Panc1 (cell line): ENCODE results near the gene PRKAG2. TPM values are rescaled to one million over a fixed set of nuclear protein-coding genes. Genes with fewer than 3 reads are reported as not detected.

Experiments
- ATAC-seq: fragments of 200-7000 bp; cut with Tn5 transposase; 2 replicates; pipeline ENCODE4 v1.9.1; 2020; ENCODE audit warnings: mild to moderate bottlenecking, moderate library complexity
- BruUV-seq: library from RNA; stranded (reverse); fragments of 400-500 nt; replicated peaks from 2 replicates; lab custom pipeline; 2021; lab: Mats Ljungman, UMichigan
- CTCF ChIA-PET: fragments of 300-600 bp; sonication (Branson Sonifier 250); formaldehyde crosslinking; loops from one replicate; lab custom pipeline; 2022; ENCODE audit warnings: antibody characterized with exemption; lab: Charles Lee
- POLR2A ChIA-PET: fragments of 300-600 bp; sonication (Branson Sonifier 250); formaldehyde crosslinking; loops from one replicate; lab custom pipeline; 2022; ENCODE audit warnings: antibody characterized with exemption; lab: Charles Lee
- DNase-seq: peaks from one replicate; pipeline ENCODE4 v3.0.0-alpha.2; 2010; ENCODE audit warnings: low read depth, low spot score
- H3K27ac ChIP-seq: 2 replicates; pipeline ENCODE4 v1.5.1; 2011; ENCODE audit warnings: mild to moderate bottlenecking, low read length, inconsistent platforms
- H3K27me3 ChIP-seq: fragments of 200-500 bp; sonication (Bioruptor generic); 2 replicates; pipeline ENCODE4 v1.6.0; 2014; ENCODE audit warnings: low read length, inconsistent platforms; ENCODE audit not compliant: control insufficient read depth, insufficient read depth
- H3K36me3 ChIP-seq: fragments of 200-500 bp; sonication (Bioruptor generic); 2 replicates; pipeline ENCODE4 v1.5.1; 2014; ENCODE audit warnings: inconsistent platforms, mild to moderate bottlenecking, low read length, moderate library complexity; ENCODE audit not compliant: control insufficient read depth, insufficient read depth
- H3K4me1 ChIP-seq: 2 replicates; pipeline ENCODE4 v1.5.1; 2011; ENCODE audit warnings: inconsistent platforms, mild to moderate bottlenecking, low read length, moderate library complexity; ENCODE audit not compliant: control insufficient read depth, insufficient read depth
- H3K4me3 ChIP-seq, 2 experiments: 2 replicates each; pipeline ENCODE4 v1.5.1; 2011 to 2012; ENCODE audit warnings: low read depth in 2 of 2, low read length in 2 of 2, mild to moderate bottlenecking in 2 of 2, inconsistent platforms in 1 of 2, moderate library complexity in 1 of 2
- H3K9me3 ChIP-seq: fragments of 200-500 bp; sonication (Bioruptor generic); 2 replicates; pipeline ENCODE4 v1.5.1; 2014; ENCODE audit warnings: low read depth, mild to moderate bottlenecking, inconsistent platforms, low read length, moderate library complexity; ENCODE audit not compliant: control insufficient read depth, insufficient read depth
- POLR2AphosphoS5 ChIP-seq: IDR thresholded peaks from 2 replicates; pipeline ENCODE4 v1.6.1; 2012; ENCODE audit warnings: mild to moderate bottlenecking, low read depth, low read length, moderate library complexity
- REST ChIP-seq, 2 experiments: IDR thresholded peaks; 2 replicates each; pipeline ENCODE4 v1.6.1; 2011 to 2012; ENCODE audit warnings: low read depth in 2 of 2, control low read depth in 1 of 2, low read length in 1 of 2, mild to moderate bottlenecking in 1 of 2, moderate library complexity in 1 of 2; ENCODE audit not compliant: insufficient read depth in 1 of 2
- SIN3A ChIP-seq: IDR thresholded peaks from 2 replicates; pipeline ENCODE4 v1.6.1; 2012; ENCODE audit warnings: low read depth, mild to moderate bottlenecking, low read length, moderate library complexity, borderline replicate concordance; ENCODE audit not compliant: insufficient read depth
- TCF7L2 ChIP-seq: IDR thresholded peaks from 2 replicates; pipeline ENCODE4 v1.6.1; 2011; ENCODE audit warnings: mild to moderate bottlenecking, low read depth, low read length, inconsistent platforms
- in situ Hi-C: cut with HindIII; loops from 2 replicates; pipeline ENCODE4 v1.10.0; 2016; ENCODE audit warnings: low sequenced_read_pairs, low pct_unique_long_range_greater_than_20kb
- intact Hi-C: fragments of 100-400 bp; cut with micrococcal nuclease; formaldehyde crosslinking; loops from one replicate; pipeline ENCODE4 v1.10.0; 2022; ENCODE audit not compliant: unreplicated experiment
- total RNA-seq: library from RNA; stranded (reverse); gene quantifications from one replicate; pipeline ENCODE4 v1.2.1, GENCODE V29; 2021; ENCODE audit not compliant: unreplicated experiment
- TF ChIP-seq, protein P1 (sequence below): fragments of 450-650 bp; IDR thresholded peaks from 2 replicates; pipeline ENCODE4 v1.5.1; 2017; ENCODE audit warnings: mild to moderate bottlenecking

Gene PRKAG2
- total RNA-seq, 1 experiment from 2014 or later, result 71.6 TPM

- no peak overlapping the region for H3K4me3 ChIP-seq
- intact Hi-C loops, result no loop called here
- in situ Hi-C loops, result no loop called here
- no peaks in the 10 kb centered on the region for H3K36me3 ChIP-seq
- no peaks in the 10 kb centered on the region for H3K4me1 ChIP-seq
- CTCF ChIA-PET, result no interaction called here
- no peak for DNase-seq
- TF ChIP-seq, protein P1, sequence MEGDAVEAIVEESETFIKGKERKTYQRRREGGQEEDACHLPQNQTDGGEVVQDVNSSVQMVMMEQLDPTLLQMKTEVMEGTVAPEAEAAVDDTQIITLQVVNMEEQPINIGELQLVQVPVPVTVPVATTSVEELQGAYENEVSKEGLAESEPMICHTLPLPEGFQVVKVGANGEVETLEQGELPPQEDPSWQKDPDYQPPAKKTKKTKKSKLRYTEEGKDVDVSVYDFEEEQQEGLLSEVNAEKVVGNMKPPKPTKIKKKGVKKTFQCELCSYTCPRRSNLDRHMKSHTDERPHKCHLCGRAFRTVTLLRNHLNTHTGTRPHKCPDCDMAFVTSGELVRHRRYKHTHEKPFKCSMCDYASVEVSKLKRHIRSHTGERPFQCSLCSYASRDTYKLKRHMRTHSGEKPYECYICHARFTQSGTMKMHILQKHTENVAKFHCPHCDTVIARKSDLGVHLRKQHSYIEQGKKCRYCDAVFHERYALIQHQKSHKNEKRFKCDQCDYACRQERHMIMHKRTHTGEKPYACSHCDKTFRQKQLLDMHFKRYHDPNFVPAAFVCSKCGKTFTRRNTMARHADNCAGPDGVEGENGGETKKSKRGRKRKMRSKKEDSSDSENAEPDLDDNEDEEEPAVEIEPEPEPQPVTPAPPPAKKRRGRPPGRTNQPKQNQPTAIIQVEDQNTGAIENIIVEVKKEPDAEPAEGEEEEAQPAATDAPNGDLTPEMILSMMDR, result no peak
- TF ChIP-seq REST (IDR thresholded peaks at IDR 0.05; ENCODE audit: insufficient read depth in 1 of 2, low read depth in 2 of 2, low read length in 1 of 2) (no peak), TCF7L2 (no peak), POLR2AphosphoS5 (no peak), SIN3A (no peak)
- no peaks in the 10 kb centered on the region for H3K9me3 ChIP-seq
- peaks cover 10% of the 10 kb centered on the region for H3K27me3 ChIP-seq
- H3K27ac ChIP-seq, result no peak overlapping the region
- no TSS peak for BruUV-seq
- POLR2A ChIA-PET, result interaction anchor here (0.9 kb wide), 1 partner anchor 28 kb away, joined by 3 read pairs; no protein-coding TSS in a partner anchor
- ATAC-seq, result no peak
These were observed 5.8 kb upstream of the PRKAG2 start for GRCh38 chr7:151882734-151883133.

GRCh38 chr7:151880688-151881087 lies 3.8 kb upstream of the PRKAG2 start:
- Histone ChIP-seq H3K36me3 (no peaks in the 10 kb centered on the region), H3K4me1 (no peaks in the 10 kb centered on the region), H3K27me3 (peaks cover 8% of the 10 kb centered on the region), H3K4me3 (no peak overlapping the region), H3K9me3 (no peaks in the 10 kb centered on the region), H3K27ac (no peak overlapping the region)
- intact Hi-C loops, result no loop called here
- CTCF ChIA-PET, result no interaction called here
- POLR2A ChIA-PET, result no interaction called here
- no TSS peak for BruUV-seq
- in situ Hi-C loops, result no loop called here
- DNase-seq (no peak), ATAC-seq (no peak)
- TF ChIP-seq SIN3A, result no peak
